OCI-LY1 (cell line): Measurements from ENCODE around the gene SELENOO.

Experiments used
- H2AFZ ChIP-seq: fragments of 200-600 bp; sonication (generic), shearing (Covaris generic); 2 replicates; pipeline ENCODE4 v1.6.0; 2014; ENCODE audit warnings: antibody characterized with exemption, mild to moderate bottlenecking, low read length
- H3F3A ChIP-seq: fragments of 200-600 bp; sonication (generic), shearing (Covaris generic); 2 replicates; pipeline ENCODE4 v1.6.0; 2014; ENCODE audit warnings: mild to moderate bottlenecking, antibody characterized with exemption, low read length, moderate library complexity; ENCODE audit not compliant: insufficient read depth
- H3K27ac ChIP-seq: fragments of 200-600 bp; sonication (generic); 2 replicates; pipeline ENCODE4 v1.5.1; 2014; ENCODE audit warnings: low read length, mixed run types, mild to moderate bottlenecking, low read depth; ENCODE audit not compliant: poor library complexity, severe bottlenecking
- H3K27me3 ChIP-seq: fragments of 200-600 bp; sonication (generic); 2 replicates; pipeline ENCODE4 v1.6.0; 2014; ENCODE audit warnings: antibody characterized with exemption, mild to moderate bottlenecking, low read length, moderate library complexity; ENCODE audit not compliant: insufficient read depth
- H3K36me3 ChIP-seq: fragments of 200-600 bp; sonication (generic); 2 replicates; pipeline ENCODE4 v1.6.1; 2014; ENCODE audit warnings: mild to moderate bottlenecking, antibody characterized with exemption, low read length, moderate library complexity, mixed read lengths; ENCODE audit not compliant: insufficient read depth
- H3K4me1 ChIP-seq: fragments of 200-600 bp; sonication (generic); 2 replicates; pipeline ENCODE4 v1.5.1; 2014; ENCODE audit warnings: mild to moderate bottlenecking, low read length, moderate library complexity; ENCODE audit not compliant: insufficient read depth, severe bottlenecking
- H3K4me2 ChIP-seq: fragments of 200-600 bp; sonication (generic), shearing (Covaris generic); 2 replicates; pipeline ENCODE4 v1.6.1; 2014; ENCODE audit warnings: low read length
- H3K4me3 ChIP-seq: fragments of 200-600 bp; sonication (generic); 2 replicates; pipeline ENCODE4 v1.5.1; 2014; ENCODE audit warnings: low read length, low read depth, mild to moderate bottlenecking, mixed read lengths; ENCODE audit not compliant: poor library complexity, severe bottlenecking
- H3K79me2 ChIP-seq: fragments of 200-600 bp; shearing (Covaris generic); 2 replicates; pipeline ENCODE4 v1.6.1; 2016; ENCODE audit warnings: mixed run types, low read length, mixed read lengths; ENCODE audit not compliant: insufficient read depth
- H3K9ac ChIP-seq: fragments of 200-600 bp; sonication (generic), shearing (Covaris generic); 2 replicates; pipeline ENCODE4 v1.6.1; 2014; ENCODE audit warnings: mild to moderate bottlenecking, low read length, mixed read lengths
- H3K9me2 ChIP-seq: fragments of 200-600 bp; sonication (generic), shearing (Covaris generic); 2 replicates; pipeline ENCODE4 v1.6.1; 2014; ENCODE audit warnings: low read depth, mild to moderate bottlenecking, low read length, mixed read lengths
- H3K9me3 ChIP-seq: fragments of 200-600 bp; shearing (Covaris generic); 2 replicates; pipeline ENCODE4 v1.6.1; 2014; ENCODE audit warnings: low read length, mixed read lengths
- H4K20me1 ChIP-seq: fragments of 200-600 bp; sonication (generic), shearing (Covaris generic); 2 replicates; pipeline ENCODE4 v1.6.0; 2016; ENCODE audit warnings: mild to moderate bottlenecking, low read length; ENCODE audit not compliant: insufficient read depth
- EZH2 ChIP-seq: fragments of 200-600 bp; sonication (generic), shearing (Covaris generic); IDR thresholded peaks from 2 replicates; pipeline ENCODE4 v1.8.0; 2017; ENCODE audit warnings: borderline replicate concordance, mixed run types, mild to moderate bottlenecking, antibody characterized with exemption, low read length, moderate library complexity, mixed read lengths
- TF ChIP-seq, protein P1 (sequence below): fragments of 200-600 bp; sonication (generic), shearing (Covaris generic); IDR thresholded peaks from 2 replicates; pipeline ENCODE4 v1.5.1; 2017; ENCODE audit warnings: mild to moderate bottlenecking, antibody characterized with exemption, low read length, moderate library complexity, mixed read lengths

The SELENOO gene

DNA sequence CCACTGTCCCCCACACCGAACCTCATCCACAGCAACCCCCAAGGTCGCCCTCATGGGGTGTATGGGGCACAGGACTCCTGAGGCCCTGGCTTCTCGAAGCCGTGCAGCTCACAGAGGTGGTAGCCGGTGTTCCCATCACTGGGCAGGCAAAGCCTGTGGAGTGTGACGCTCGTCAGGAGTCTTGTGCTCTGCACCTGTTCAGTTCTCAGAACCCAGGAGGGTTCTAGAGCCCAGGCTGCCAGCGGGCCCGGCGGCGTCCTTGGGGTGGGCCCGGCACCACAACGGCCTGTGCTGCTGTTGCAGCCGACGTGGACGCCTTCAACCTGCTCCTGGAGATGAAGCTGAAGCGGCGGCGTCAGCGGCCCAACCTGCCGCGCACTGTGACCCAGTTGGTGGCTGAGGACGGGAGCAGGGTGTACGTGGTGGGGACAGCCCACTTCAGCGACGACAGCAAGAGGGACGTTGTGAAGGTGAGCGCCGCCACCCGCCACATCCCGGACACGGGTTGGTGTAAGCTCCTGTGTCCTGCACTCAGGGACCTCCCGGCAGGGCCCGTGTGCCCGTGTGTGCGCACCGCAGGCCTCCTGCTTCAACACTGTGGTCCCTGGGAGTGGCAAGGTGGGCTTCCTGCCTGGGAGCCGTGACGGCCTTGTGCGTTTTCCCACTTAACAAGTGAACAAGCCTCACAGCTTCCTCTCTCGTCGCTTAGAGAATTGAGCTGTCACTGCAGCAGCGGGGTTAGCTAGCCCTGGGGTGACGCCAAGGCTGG, 6.6 kb upstream of the SELENOO start:
- peak overlapping the region; percentile 77 for H3K4me2 ChIP-seq
- H3F3A ChIP-seq, result peaks cover 16% of the 10 kb centered on the region; the same call in 1 of the 2 replicates
- peak overlapping the region; percentile 86 for H3K9ac ChIP-seq
- H4K20me1 ChIP-seq, result no peaks in the 10 kb centered on the region
- H3K27ac ChIP-seq, result peak overlapping the region; percentile 100
- no peaks in the 10 kb centered on the region for H3K9me2 ChIP-seq
- peaks cover 86% of the 10 kb centered on the region for H3K4me1 ChIP-seq
- peak overlapping the region; percentile 52 for H3K4me3 ChIP-seq
- peaks cover 62% of the 10 kb centered on the region for H3K36me3 ChIP-seq
- H3K79me2 ChIP-seq, result no peaks in the 10 kb centered on the region
- TF ChIP-seq EZH2, result no peak
- TF ChIP-seq, protein P1, sequence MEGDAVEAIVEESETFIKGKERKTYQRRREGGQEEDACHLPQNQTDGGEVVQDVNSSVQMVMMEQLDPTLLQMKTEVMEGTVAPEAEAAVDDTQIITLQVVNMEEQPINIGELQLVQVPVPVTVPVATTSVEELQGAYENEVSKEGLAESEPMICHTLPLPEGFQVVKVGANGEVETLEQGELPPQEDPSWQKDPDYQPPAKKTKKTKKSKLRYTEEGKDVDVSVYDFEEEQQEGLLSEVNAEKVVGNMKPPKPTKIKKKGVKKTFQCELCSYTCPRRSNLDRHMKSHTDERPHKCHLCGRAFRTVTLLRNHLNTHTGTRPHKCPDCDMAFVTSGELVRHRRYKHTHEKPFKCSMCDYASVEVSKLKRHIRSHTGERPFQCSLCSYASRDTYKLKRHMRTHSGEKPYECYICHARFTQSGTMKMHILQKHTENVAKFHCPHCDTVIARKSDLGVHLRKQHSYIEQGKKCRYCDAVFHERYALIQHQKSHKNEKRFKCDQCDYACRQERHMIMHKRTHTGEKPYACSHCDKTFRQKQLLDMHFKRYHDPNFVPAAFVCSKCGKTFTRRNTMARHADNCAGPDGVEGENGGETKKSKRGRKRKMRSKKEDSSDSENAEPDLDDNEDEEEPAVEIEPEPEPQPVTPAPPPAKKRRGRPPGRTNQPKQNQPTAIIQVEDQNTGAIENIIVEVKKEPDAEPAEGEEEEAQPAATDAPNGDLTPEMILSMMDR, result no peak
- H3K27me3 ChIP-seq, result no peaks in the 10 kb centered on the region
- H3K9me3 ChIP-seq, result no peaks in the 10 kb centered on the region
- H2AFZ ChIP-seq, result no peak overlapping the region

DNA sequence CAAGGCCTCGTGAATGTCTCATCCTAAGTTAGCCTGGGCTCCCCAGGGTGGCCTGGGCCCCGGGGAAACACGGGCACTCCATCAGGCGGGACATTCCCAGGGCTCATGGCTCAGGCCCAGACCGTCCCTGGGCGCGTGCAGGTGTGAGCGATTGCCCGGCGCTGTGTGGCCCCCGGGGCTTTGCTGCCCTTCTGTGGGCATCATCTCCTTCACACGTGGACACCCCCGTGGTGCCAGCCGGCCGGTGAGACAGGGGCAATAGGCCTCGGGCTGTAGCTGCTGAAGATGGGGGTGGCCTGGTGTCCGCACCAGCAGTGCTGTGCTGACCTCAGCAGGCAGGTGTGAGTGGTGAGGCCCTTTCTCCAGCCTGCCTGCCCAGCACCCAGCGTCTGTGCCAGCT, 4.6 kb upstream of the SELENOO start:
- Histone ChIP-seq H3K9me2 (no peaks in the 10 kb centered on the region), H3K36me3 (peaks cover 67% of the 10 kb centered on the region), H4K20me1 (no peaks in the 10 kb centered on the region), H3K27ac (peak overlapping the region; percentile 100), H2AFZ (no peak overlapping the region), H3K4me1 (peaks cover 76% of the 10 kb centered on the region), H3K4me3 (no peak overlapping the region), H3K9ac (no peak overlapping the region; the same call in 1 of the 2 replicates), H3K27me3 (no peaks in the 10 kb centered on the region), H3K79me2 (no peaks in the 10 kb centered on the region), H3K4me2 (peak overlapping the region; percentile 14; the same call in 1 of the 2 replicates), H3K9me3 (no peaks in the 10 kb centered on the region), H3F3A (peaks cover 13% of the 10 kb centered on the region)
- TF ChIP-seq EZH2, result no peak
- TF ChIP-seq, protein P1, result 0 out of 2 replicates have a peak, but pooled peaks have one; percentile 5

DNA sequence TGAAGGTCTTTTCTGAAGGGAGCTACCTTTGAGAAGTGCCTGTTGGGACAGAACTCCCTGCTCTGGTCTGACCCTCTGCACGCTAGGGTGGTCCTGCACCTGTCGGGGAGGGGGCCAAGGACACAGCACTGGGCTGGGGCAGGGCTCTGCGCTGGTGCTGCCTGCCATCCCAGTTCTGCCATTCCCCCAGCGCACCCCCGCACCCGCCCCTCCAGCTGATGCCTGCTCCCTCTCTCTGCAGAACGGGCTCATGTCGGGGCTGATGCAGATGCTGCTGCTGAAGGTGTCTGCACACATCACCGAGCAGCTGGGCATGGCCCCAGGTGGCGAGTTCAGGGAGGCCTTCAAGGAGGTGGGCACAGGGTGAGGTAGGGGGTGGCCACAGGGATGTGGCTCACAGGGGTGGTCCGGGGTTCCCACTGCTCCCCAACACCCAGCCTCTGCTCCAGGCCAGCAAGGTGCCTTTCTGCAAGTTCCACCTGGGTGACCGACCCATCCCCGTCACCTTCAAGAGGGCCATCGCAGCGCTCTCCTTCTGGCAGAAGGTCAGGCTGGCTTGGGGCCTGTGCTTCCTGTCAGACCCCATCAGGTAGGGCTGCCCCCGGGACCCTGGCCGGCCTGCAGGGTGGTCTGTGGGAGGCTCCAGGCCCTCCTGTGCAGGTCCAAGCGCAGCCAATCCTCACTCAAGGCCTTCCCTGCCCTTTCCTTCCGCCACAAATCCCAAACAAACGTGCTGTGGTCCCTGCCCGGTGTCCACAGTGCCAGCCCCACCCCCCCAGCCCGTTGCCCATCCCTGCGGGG, 3.6 kb upstream of the SELENOO start:
- Histone ChIP-seq H3F3A (peaks cover 6% of the 10 kb centered on the region), H3K27ac (peak overlapping the region; percentile 100), H3K4me3 (no peak overlapping the region), H3K9me3 (no peaks in the 10 kb centered on the region), H3K4me1 (peaks cover 72% of the 10 kb centered on the region), H2AFZ (no peak overlapping the region), H3K36me3 (peaks cover 61% of the 10 kb centered on the region), H3K79me2 (peaks cover 7% of the 10 kb centered on the region; the same call in 1 of the 2 replicates), H4K20me1 (no peaks in the 10 kb centered on the region), H3K9me2 (no peaks in the 10 kb centered on the region), H3K9ac (no peak overlapping the region), H3K27me3 (no peaks in the 10 kb centered on the region), H3K4me2 (no peak overlapping the region)
- TF ChIP-seq, protein P1, result no peak
- TF ChIP-seq EZH2, result no peak
